ENCODE results near the gene GPR3. TPM values are rescaled to one million over a fixed set of nuclear protein-coding genes. Genes with fewer than 3 reads are reported as not detected.

GPR3 gene
- total and polyA plus RNA-seq, 2 of the 13 experiments (the other 11 are each of a cell fraction or from before 2014, with no cell fraction given): 1.00 to 2.6 TPM

DNA sequence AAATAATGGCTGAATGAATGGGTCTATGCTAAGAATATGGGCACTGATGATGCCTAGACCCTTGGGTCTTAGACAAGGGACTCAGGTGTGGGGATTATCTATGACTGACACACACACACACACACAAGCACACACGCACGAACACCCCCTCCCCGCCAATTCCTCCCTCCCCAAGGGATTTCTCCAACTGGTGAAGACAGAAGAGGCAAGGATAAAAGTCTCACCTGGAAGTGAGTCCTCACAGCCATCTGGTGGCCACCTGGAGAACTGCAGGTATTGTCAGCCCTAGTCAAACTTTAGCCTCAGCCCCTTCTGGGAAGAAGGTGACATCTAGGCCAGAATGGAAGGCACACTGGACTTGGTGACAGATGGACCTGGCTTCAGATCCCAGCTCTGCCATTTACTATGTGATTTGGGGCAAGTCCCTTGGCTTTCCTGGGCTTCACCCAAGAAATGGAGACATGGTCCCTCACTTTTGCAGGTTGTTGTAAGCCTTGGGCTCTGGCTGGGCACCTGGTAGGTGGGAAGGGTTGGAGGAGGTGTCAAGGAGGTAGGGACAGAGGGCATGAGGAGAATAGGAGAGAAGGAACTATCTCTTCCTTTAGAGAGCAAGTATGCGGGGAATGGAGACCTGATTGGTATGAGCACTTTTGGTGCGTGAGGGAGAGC lies 4.0 kb upstream of the GPR3 start:
- TF ChIP-seq STAG1 (CRISPR knock-in tag; IDR thresholded peaks at IDR 0.05) (peak; percentile 81), ZNF619 (CRISPR knock-in tag; IDR thresholded peaks at IDR 0.05) (no peak), JUND (CRISPR knock-in tag; IDR thresholded peaks at IDR 0.05) (no peak), RAD21 (CRISPR knock-in tag; IDR thresholded peaks at IDR 0.05) (peak; percentile 58; the same call in 1 of the 2 replicates), ZFP1 (CRISPR knock-in tag; IDR thresholded peaks at IDR 0.05) (peak; percentile 55; the same call in 1 of the 2 replicates), NR2F6 (IDR thresholded peaks at IDR 0.05) (no peak), NR2F6 (CRISPR knock-in tag; IDR thresholded peaks at IDR 0.05) (0 out of 2 replicates have a peak, but pooled peaks have one; percentile 11), ZEB1 (IDR thresholded peaks at IDR 0.05; ENCODE audit: insufficient replicate concordance, low read depth) (no peak), SMC3 (IDR thresholded peaks at IDR 0.05; ENCODE audit: low read length) (peak; percentile 92), ZNF451 (CRISPR knock-in tag; IDR thresholded peaks at IDR 0.05) (no peak)
- TF ChIP-seq, protein P1, sequence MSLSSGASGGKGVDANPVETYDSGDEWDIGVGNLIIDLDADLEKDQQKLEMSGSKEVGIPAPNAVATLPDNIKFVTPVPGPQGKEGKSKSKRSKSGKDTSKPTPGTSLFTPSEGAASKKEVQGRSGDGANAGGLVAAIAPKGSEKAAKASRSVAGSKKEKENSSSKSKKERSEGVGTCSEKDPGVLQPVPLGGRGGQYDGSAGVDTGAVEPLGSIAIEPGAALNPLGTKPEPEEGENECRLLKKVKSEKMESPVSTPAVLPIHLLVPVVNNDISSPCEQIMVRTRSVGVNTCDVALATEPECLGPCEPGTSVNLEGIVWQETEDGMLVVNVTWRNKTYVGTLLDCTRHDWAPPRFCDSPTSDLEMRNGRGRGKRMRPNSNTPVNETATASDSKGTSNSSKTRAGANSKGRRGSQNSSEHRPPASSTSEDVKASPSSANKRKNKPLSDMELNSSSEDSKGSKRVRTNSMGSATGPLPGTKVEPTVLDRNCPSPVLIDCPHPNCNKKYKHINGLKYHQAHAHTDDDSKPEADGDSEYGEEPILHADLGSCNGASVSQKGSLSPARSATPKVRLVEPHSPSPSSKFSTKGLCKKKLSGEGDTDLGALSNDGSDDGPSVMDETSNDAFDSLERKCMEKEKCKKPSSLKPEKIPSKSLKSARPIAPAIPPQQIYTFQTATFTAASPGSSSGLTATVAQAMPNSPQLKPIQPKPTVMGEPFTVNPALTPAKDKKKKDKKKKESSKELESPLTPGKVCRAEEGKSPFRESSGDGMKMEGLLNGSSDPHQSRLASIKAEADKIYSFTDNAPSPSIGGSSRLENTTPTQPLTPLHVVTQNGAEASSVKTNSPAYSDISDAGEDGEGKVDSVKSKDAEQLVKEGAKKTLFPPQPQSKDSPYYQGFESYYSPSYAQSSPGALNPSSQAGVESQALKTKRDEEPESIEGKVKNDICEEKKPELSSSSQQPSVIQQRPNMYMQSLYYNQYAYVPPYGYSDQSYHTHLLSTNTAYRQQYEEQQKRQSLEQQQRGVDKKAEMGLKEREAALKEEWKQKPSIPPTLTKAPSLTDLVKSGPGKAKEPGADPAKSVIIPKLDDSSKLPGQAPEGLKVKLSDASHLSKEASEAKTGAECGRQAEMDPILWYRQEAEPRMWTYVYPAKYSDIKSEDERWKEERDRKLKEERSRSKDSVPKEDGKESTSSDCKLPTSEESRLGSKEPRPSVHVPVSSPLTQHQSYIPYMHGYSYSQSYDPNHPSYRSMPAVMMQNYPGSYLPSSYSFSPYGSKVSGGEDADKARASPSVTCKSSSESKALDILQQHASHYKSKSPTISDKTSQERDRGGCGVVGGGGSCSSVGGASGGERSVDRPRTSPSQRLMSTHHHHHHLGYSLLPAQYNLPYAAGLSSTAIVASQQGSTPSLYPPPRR (CRISPR knock-in tag; IDR thresholded peaks at IDR 0.05; ENCODE audit: borderline replicate concordance): no peak
- TF ChIP-seq, protein P2, sequence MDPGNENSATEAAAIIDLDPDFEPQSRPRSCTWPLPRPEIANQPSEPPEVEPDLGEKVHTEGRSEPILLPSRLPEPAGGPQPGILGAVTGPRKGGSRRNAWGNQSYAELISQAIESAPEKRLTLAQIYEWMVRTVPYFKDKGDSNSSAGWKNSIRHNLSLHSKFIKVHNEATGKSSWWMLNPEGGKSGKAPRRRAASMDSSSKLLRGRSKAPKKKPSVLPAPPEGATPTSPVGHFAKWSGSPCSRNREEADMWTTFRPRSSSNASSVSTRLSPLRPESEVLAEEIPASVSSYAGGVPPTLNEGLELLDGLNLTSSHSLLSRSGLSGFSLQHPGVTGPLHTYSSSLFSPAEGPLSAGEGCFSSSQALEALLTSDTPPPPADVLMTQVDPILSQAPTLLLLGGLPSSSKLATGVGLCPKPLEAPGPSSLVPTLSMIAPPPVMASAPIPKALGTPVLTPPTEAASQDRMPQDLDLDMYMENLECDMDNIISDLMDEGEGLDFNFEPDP (CRISPR knock-in tag; conservative IDR thresholded peaks at IDR 0.05): no peak
- TF ChIP-seq, protein P3, sequence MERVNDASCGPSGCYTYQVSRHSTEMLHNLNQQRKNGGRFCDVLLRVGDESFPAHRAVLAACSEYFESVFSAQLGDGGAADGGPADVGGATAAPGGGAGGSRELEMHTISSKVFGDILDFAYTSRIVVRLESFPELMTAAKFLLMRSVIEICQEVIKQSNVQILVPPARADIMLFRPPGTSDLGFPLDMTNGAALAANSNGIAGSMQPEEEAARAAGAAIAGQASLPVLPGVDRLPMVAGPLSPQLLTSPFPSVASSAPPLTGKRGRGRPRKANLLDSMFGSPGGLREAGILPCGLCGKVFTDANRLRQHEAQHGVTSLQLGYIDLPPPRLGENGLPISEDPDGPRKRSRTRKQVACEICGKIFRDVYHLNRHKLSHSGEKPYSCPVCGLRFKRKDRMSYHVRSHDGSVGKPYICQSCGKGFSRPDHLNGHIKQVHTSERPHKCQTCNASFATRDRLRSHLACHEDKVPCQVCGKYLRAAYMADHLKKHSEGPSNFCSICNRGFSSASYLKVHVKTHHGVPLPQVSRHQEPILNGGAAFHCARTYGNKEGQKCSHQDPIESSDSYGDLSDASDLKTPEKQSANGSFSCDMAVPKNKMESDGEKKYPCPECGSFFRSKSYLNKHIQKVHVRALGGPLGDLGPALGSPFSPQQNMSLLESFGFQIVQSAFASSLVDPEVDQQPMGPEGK (CRISPR knock-in tag; IDR thresholded peaks at IDR 0.05): peak; percentile 35; the same call in 1 of the 2 replicates
- TF ChIP-seq, protein P4, sequence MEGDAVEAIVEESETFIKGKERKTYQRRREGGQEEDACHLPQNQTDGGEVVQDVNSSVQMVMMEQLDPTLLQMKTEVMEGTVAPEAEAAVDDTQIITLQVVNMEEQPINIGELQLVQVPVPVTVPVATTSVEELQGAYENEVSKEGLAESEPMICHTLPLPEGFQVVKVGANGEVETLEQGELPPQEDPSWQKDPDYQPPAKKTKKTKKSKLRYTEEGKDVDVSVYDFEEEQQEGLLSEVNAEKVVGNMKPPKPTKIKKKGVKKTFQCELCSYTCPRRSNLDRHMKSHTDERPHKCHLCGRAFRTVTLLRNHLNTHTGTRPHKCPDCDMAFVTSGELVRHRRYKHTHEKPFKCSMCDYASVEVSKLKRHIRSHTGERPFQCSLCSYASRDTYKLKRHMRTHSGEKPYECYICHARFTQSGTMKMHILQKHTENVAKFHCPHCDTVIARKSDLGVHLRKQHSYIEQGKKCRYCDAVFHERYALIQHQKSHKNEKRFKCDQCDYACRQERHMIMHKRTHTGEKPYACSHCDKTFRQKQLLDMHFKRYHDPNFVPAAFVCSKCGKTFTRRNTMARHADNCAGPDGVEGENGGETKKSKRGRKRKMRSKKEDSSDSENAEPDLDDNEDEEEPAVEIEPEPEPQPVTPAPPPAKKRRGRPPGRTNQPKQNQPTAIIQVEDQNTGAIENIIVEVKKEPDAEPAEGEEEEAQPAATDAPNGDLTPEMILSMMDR (CRISPR knock-in tag; IDR thresholded peaks at IDR 0.05): peak; percentile 93
- Histone ChIP-seq H3K79me2 (ENCODE audit: insufficient read depth, low read length) (no peaks in the 10 kb centered on the region), H3K4me2 (ENCODE audit: low read depth, low read length) (no peak overlapping the region), H3K36me3 (replicated peaks in 1 of 2; ENCODE audit: control insufficient read depth in 1 of 2, insufficient read depth in 2 of 2, low read length in 2 of 2) (no peaks in the 10 kb centered on the region), H3K27ac (ENCODE audit: extremely low read length, insufficient read depth, low read length) (no peak overlapping the region), H2AFZ (ENCODE audit: low read length) (no peak overlapping the region), H3K4me1 (ENCODE audit: insufficient read depth, low read length) (peaks cover 23% of the 10 kb centered on the region), H3K9ac (ENCODE audit: insufficient read depth, low read depth, low read length) (no peak overlapping the region), H3K27me3 (ENCODE audit: control insufficient read depth in 1 of 2, insufficient read depth in 2 of 2, low read length in 2 of 2) (peaks cover 0 to 9% of the 10 kb centered on the region in 2 experiments; a peak in 2 of 5 replicates), H4K20me1 (ENCODE audit: insufficient read depth, low read length) (no peaks in the 10 kb centered on the region), H3K9me3 (ENCODE audit: low read length) (no peaks in the 10 kb centered on the region), H3K4me3 (replicated peaks in 1 of 3; ENCODE audit: insufficient read depth in 1 of 3, low read depth in 2 of 3, low read length in 3 of 3) (no peak overlapping the region)
- 0 out of 3 replicates have a peak, but pooled peaks have one; percentile 10 for ATAC-seq
- WGBS (ENCODE audit: low lambda C conversion rate): 40% methylated on average over 5 of the region's 5 CpGs
- CTCF ChIA-PET (ENCODE audit: low intra/inter-chr PET ratio, low total read pairs): interaction anchor here (1.6 to 4.5 kb wide), 3 partner anchors 22 to 88 kb away, joined by 3 to 43 read pairs (median 19); partner anchors contain the start of gene MAP3K6
- in situ Hi-C loops (cut with HindIII; ENCODE audit: extremely low pct_ligation_motif_present, low pct_unique_long_range_greater_than_20kb) (no loop called here), intact Hi-C loops (cut with micrococcal nuclease; ENCODE audit: unreplicated experiment) (loop anchor here (1.0 kb wide), 2 partner anchors 31 to 87 kb away; no protein-coding TSS in a partner anchor)
- POLR2A ChIA-PET: no interaction called here
- peak; percentile 95 for FAIRE-seq
- no TSS peak for BruUV-seq (replicated peaks)
- DNase-seq (ENCODE audit: low spot score): peak; percentile 49
